ENCODE measurements around the gene SHPK.

The SHPK gene

DNA sequence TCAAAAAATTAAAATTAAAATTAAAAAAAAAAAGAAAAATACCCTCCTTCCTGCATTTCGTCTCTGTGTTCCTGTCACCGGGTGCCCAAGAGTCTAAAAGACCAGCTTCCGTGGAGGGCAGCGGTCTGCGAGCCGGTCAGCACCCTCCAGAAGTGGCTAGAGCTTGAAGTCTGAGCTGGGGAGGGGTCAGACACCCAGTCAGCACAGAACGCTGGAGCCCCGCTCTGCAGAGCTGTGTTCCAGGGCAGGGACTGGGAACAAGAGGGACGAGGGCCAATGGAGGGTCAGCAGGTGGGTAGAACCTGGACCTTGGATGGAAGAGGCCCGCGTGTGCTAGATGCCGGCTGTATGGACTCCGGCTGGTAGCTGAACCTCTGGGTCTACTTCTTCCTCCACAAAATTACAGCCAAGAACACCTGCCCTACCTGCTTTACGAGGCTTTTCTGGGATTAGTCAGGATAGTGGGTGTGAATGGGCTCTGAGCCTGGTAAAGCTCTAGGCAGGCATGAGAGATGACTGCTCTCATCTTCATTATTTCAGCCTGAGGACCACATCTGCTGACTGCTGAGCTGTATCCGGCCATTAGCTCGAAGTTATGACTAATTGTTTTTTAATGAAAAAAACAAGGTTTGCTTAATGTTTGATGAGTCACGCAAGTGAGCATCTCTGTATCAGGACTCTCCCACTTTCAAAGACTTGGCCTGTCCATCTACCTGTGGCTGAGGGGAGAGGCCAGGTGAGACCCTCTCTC, 32.8 kb downstream of the SHPK start:
- H3K27ac ChIP-seq: no peak overlapping the region
- no peaks in the 10 kb centered on the region for H3K36me3 ChIP-seq (ENCODE audit: insufficient read depth, low read length)
- H3K9ac ChIP-seq (ENCODE audit: insufficient read length): no peak overlapping the region
- no peaks in the 10 kb centered on the region for H3K9me3 ChIP-seq (ENCODE audit: low read depth, low read length)
- TF ChIP-seq EZH2 (IDR thresholded peaks at IDR 0.05): no peak
- no peak for TF ChIP-seq POLR2AphosphoS5 (IDR thresholded peaks at IDR 0.05; ENCODE audit: borderline replicate concordance, low read depth, low read length)
- TF ChIP-seq FOXP2 (optimal IDR thresholded peaks at IDR 0.05; ENCODE audit: control extremely low read depth, extremely low read length, insufficient read depth): no peak
- no peak overlapping the region for H3K4me3 ChIP-seq
- no peak for DNase-seq (ENCODE audit: low read depth, low spot score)

DNA sequence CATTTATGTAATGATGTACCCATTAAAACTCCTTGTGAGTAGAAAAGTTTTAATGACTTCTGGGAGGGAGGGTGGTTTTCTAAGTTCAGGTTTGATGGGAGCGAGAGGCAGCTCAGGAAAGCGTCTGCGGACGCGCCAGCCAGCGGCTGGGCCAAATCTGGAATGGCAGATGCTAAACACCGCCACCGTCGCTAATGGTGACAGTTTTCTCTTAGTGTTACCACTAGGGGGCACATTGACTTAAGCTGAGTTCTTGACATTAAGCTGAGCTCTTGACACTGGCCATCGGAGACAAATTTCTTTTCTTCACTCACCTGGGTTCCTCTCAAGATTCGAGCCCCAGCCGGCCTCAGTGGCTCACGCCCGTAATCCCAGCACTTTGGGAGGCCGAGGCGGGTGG, 33.6 kb downstream of the SHPK start:
- Histone ChIP-seq H3K9ac (ENCODE audit: insufficient read length) (no peak overlapping the region), H3K4me3 (no peak overlapping the region), H3K9me3 (ENCODE audit: low read depth, low read length) (no peaks in the 10 kb centered on the region), H3K36me3 (ENCODE audit: insufficient read depth, low read length) (no peaks in the 10 kb centered on the region), H3K27ac (no peak overlapping the region)
- DNase-seq (ENCODE audit: low read depth, low spot score): no peak
- TF ChIP-seq POLR2AphosphoS5 (IDR thresholded peaks at IDR 0.05; ENCODE audit: borderline replicate concordance, low read depth, low read length) (no peak), FOXP2 (optimal IDR thresholded peaks at IDR 0.05; ENCODE audit: control extremely low read depth, extremely low read length, insufficient read depth) (no peak), EZH2 (IDR thresholded peaks at IDR 0.05) (no peak)

DNA sequence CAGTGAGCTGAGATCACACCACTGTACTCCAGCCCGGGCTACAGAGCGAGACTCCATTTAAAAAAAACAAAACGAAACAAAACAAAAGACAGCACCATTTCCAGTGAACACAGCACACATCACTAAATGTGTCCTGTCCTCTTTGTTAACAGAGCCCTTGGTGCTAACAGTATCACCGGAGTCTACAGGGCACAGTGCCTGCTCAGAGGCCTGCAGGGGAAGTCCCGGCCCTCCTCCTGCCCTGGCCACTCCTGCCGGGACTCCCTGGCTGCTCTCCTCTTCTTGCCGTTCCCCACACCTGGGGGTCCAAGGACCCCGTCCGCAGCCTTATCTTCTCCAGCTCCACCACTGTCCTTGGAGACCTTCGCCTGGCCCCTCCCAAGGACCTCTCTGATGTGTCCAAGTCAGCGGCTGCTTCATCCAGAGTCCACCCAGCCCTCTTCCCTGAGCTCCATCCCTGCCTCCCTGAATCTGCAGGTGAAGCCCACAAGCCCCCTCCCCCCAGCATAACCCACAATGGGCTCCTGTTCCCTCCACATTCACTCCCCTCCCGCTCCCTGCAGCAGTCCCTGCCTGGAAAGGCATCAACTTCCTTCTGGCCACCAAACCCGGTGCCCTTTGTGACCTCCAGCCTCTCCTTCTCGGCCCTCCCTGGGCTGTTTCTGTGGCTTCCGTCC, 35.4 kb downstream of the SHPK start:
- TF ChIP-seq POLR2AphosphoS5 (IDR thresholded peaks at IDR 0.05; ENCODE audit: borderline replicate concordance, low read depth, low read length) (no peak), EZH2 (IDR thresholded peaks at IDR 0.05) (no peak), FOXP2 (optimal IDR thresholded peaks at IDR 0.05; ENCODE audit: control extremely low read depth, extremely low read length, insufficient read depth) (no peak)
- no peak overlapping the region for H3K9ac ChIP-seq (ENCODE audit: insufficient read length)
- H3K27ac ChIP-seq: no peak overlapping the region
- DNase-seq (ENCODE audit: low read depth, low spot score): no peak
- no peak overlapping the region for H3K4me3 ChIP-seq
- no peaks in the 10 kb centered on the region for H3K9me3 ChIP-seq (ENCODE audit: low read depth, low read length)
- no peaks in the 10 kb centered on the region for H3K36me3 ChIP-seq (ENCODE audit: insufficient read depth, low read length)

DNA sequence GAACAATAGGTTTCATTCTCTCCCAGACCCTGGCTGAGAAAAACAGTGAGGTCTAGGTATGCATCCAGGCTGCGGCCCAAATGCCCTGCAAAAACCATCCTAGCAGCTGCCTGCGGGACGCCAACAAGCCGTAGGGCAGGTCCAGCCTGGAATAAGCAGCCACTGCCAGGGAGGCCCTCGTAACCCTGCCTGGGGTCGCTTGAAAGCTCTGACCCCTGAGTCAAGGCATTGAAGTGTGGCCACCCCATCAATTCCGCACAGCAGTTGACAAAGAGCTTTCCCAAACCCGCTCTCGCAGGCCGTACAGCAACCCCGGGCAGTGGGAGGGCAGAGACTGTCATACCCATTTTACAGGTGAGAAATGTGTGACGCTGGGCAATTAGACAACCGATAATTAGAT, 38.0 kb downstream of the SHPK start:
- no peak overlapping the region for H3K9ac ChIP-seq (ENCODE audit: insufficient read length)
- no peaks in the 10 kb centered on the region for H3K36me3 ChIP-seq (ENCODE audit: insufficient read depth, low read length)
- no peaks in the 10 kb centered on the region for H3K9me3 ChIP-seq (ENCODE audit: low read depth, low read length)
- no peak for DNase-seq (ENCODE audit: low read depth, low spot score)
- H3K4me3 ChIP-seq: no peak overlapping the region
- TF ChIP-seq EZH2 (IDR thresholded peaks at IDR 0.05) (no peak), FOXP2 (optimal IDR thresholded peaks at IDR 0.05; ENCODE audit: control extremely low read depth, extremely low read length, insufficient read depth) (no peak), POLR2AphosphoS5 (IDR thresholded peaks at IDR 0.05; ENCODE audit: borderline replicate concordance, low read depth, low read length) (no peak)
- no peak overlapping the region for H3K27ac ChIP-seq

GRCh38 chr17:3596804-3597464, 39.1 kb downstream of the SHPK start:
- Histone ChIP-seq H3K9ac (ENCODE audit: insufficient read length) (no peak overlapping the region), H3K36me3 (ENCODE audit: insufficient read depth, low read length) (no peaks in the 10 kb centered on the region), H3K27ac (no peak overlapping the region), H3K9me3 (ENCODE audit: low read depth, low read length) (no peaks in the 10 kb centered on the region), H3K4me3 (no peak overlapping the region)
- TF ChIP-seq EZH2 (IDR thresholded peaks at IDR 0.05) (no peak), FOXP2 (optimal IDR thresholded peaks at IDR 0.05; ENCODE audit: control extremely low read depth, extremely low read length, insufficient read depth) (no peak), POLR2AphosphoS5 (IDR thresholded peaks at IDR 0.05; ENCODE audit: borderline replicate concordance, low read depth, low read length) (no peak)
- DNase-seq (ENCODE audit: low read depth, low spot score): no peak

GRCh38 chr17:3594976-3595375, 41.1 kb downstream of the SHPK start:
- H3K9ac ChIP-seq (ENCODE audit: insufficient read length): no peak overlapping the region
- H3K36me3 ChIP-seq (ENCODE audit: insufficient read depth, low read length): no peaks in the 10 kb centered on the region
- H3K27ac ChIP-seq: no peak overlapping the region
- H3K9me3 ChIP-seq (ENCODE audit: low read depth, low read length): no peaks in the 10 kb centered on the region
- no peak for DNase-seq (ENCODE audit: low read depth, low spot score)
- no peak for TF ChIP-seq FOXP2 (optimal IDR thresholded peaks at IDR 0.05; ENCODE audit: control extremely low read depth, extremely low read length, insufficient read depth)
- TF ChIP-seq POLR2AphosphoS5 (IDR thresholded peaks at IDR 0.05; ENCODE audit: borderline replicate concordance, low read depth, low read length): no peak
- no peak for TF ChIP-seq EZH2 (IDR thresholded peaks at IDR 0.05)
- no peak overlapping the region for H3K4me3 ChIP-seq

GRCh38 chr17:3594051-3594800, 41.8 kb downstream of the SHPK start:
- Histone ChIP-seq H3K4me3 (no peak overlapping the region), H3K36me3 (ENCODE audit: insufficient read depth, low read length) (no peaks in the 10 kb centered on the region), H3K9ac (ENCODE audit: insufficient read length) (no peak overlapping the region), H3K9me3 (ENCODE audit: low read depth, low read length) (no peaks in the 10 kb centered on the region), H3K27ac (no peak overlapping the region)
- TF ChIP-seq EZH2 (IDR thresholded peaks at IDR 0.05): no peak
- TF ChIP-seq POLR2AphosphoS5 (IDR thresholded peaks at IDR 0.05; ENCODE audit: borderline replicate concordance, low read depth, low read length): no peak
- no peak for TF ChIP-seq FOXP2 (optimal IDR thresholded peaks at IDR 0.05; ENCODE audit: control extremely low read depth, extremely low read length, insufficient read depth)
- DNase-seq (ENCODE audit: low read depth, low spot score): no peak

- Histone ChIP-seq H3K9ac (ENCODE audit: insufficient read length) (no peak overlapping the region), H3K9me3 (ENCODE audit: low read depth, low read length) (no peaks in the 10 kb centered on the region), H3K27ac (no peak overlapping the region), H3K4me3 (no peak overlapping the region), H3K36me3 (ENCODE audit: insufficient read depth, low read length) (no peaks in the 10 kb centered on the region)
- DNase-seq (ENCODE audit: low read depth, low spot score): no peak
- TF ChIP-seq EZH2 (IDR thresholded peaks at IDR 0.05): no peak
- TF ChIP-seq FOXP2 (optimal IDR thresholded peaks at IDR 0.05; ENCODE audit: control extremely low read depth, extremely low read length, insufficient read depth): no peak
- no peak for TF ChIP-seq POLR2AphosphoS5 (IDR thresholded peaks at IDR 0.05; ENCODE audit: borderline replicate concordance, low read depth, low read length)
These were observed 42.7 kb downstream of the SHPK start for GRCh38 chr17:3593384-3593783.
